Stimulated activated CD4-positive, alpha-beta T cell treated with anti-CD3 and anti-CD28 coated beads, Interleukin-12 subunit alpha, Interleukin-12 subunit beta, amount 100 ng/mL, for 24 hours (primary cell): Measurements from ENCODE around the gene DLX3.

Experiments used
- DNase-seq, 2 experiments: peaks; one replicate each; pipeline ENCODE4 v3.0.0-alpha.2; 2020; ENCODE audit warnings: low read depth in 2 of 2

DLX3 gene

DNA sequence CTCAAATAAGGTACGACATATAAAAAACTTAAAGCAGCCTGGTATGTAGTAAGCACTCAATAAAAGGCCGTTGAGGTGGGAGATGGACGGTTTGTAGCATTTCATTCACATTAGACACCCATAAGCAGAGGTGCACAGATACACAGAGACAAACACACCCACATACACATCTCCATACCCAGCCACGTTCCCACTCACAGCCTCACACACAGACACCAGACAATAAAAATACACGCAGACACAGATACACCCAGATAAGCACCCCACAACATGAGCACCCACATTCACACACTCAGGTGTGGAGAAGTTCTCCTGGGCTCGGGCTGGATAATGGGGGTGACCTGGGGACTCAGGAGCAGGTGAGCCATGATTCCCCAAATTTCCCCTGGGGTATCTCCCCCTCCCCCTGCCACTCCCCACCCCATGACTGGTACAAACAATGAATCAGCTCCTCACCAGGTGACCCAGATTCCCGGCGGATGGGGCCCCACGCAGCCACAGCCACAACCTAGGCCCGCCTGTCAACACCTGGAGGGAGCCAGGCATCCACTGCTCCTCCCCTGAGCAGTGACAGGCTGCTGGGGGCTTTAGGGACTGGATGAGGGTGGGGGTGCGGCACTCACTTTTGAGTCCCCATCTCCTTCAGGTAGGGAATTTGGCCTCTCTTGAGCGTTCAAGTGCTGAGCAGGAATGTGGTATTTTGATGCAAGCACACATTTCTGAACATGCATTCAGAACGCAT, 2.7 kb downstream of the DLX3 start:
- no peak for DNase-seq

DNA sequence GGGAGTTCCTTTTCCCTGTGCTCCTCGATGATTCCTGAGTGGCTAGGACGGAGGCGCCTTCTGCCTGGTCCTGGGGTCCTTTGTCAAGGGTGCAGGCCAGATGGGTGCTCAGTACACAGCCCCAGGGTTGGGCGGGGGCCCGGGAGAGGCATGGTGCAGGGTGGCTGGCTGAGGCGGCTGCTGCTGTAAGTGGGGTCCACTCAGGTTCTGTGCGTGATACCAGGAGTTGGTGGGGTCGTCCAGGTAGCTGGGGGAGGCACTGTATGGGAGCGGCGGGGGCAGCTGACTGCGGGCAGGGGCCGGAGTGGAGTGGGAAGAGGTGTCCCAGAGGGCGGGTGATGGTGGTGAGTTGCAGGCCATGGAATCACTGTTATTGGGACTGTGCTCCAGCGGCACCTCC, 3.6 kb downstream of the DLX3 start:
- DNase-seq = no peak

DNA sequence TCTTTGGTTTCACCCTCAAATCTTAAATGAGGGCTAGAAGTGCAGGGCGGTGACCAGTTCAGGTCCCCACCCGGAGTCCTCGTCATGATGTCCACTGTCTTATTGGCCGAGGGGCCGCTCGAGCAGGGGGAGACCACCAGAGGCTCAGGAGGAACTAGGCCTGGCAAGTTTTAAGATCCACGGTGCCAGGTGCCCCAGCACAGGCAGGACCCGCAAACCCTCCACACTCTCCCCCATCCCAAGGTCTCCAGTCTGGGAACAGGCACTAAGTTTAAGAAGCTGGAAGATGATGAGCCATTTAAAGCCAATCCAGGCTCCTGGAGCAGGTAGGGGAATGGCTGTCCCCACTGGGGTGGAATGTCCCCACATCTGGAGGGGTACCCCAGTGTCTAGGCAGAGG, 4.1 kb downstream of the DLX3 start:
- DNase-seq = no peak

DNA sequence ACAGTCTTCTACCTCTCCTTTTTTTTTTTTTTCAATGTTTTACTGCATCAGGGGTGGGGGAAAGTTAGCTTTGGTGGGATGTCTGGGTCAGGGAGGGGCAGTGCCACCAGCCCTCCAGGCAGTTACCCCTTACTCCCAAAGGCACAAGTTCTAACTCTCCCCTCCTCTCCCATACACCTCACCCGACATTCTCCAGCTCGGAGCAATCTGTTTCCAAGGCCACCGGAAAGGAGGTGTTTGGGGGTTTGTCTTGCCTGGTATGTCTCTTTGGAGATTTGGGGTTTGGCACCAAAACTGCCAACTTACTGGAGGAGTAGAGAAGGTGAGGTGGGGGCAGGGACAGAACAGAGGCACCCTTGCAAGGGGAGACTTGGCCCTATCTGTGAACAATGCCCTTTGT, 4.7 kb downstream of the DLX3 start:
- DNase-seq = no peak

DNA sequence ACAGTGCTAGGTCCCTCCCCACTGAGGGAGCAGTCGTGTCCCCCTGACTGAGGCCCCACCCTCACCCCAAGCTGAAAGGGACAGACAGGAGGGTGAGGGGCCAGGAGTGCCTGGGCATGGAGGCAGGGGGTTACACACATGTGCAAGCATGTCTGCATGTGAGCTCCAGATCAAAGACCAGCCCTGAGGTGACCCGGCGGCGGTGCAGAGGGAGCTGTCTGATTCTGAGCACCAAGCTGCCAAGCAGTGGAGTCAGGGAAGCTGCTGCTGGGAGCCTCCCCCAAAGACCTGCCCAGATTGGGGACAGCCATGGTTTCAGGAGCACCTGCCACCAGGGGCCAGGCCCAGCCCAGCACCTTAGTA, 5.5 kb downstream of the DLX3 start:
- no peak for DNase-seq

DNA sequence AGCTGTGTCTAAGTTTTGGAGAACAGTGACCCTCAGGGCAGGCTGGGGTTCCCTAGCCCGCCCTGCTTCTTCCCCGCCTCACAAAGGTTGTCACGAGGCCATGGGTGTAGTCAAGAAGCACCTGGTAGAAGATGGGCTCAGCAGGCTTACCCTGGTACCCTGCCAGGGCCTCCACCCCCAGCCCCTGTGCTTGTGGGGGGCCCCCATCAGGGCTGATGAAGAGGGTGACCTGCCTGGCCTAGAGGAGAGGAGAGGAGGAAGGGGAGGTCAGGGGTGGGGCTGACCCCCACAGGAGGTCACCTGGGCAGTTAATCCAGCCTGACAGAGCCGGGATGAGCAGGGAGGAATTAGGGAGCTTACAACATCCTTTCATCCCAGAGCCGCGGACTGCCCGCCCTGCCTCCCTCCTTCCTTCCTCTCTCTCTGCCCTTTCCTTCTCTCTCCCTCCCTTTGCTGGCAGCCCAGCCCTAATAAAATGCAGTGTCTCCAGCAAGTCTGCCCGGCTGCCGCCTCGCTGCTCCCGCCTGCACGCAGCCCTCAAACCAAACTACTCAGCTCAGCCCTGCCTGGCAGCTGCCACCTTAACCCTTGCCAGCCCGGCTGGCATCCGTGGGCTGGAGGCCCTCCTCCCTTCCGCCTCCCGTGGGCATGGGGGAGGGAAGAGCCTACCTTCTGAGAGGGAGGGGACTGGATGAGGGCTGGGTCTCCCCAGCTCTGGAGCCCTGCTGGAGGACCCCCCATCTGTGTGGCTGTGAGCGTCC, 7.2 kb downstream of the DLX3 start:
- DNase-seq = no peak

DNA sequence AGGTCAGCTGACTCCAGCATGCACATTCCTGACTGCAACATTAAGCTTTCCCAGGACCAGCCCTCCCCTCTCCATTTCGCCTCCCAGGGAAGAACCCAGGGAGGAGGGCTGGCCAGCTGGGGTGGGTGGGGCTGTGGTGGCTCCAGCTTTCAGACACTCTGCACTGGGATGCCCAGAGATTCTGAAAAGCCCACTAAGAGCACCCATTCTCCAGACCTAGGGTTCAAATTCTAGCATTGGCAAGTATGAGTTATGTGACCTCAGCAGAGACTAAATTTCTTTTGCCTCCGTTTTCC, 7.8 kb downstream of the DLX3 start:
- DNase-seq = no peak

DNA sequence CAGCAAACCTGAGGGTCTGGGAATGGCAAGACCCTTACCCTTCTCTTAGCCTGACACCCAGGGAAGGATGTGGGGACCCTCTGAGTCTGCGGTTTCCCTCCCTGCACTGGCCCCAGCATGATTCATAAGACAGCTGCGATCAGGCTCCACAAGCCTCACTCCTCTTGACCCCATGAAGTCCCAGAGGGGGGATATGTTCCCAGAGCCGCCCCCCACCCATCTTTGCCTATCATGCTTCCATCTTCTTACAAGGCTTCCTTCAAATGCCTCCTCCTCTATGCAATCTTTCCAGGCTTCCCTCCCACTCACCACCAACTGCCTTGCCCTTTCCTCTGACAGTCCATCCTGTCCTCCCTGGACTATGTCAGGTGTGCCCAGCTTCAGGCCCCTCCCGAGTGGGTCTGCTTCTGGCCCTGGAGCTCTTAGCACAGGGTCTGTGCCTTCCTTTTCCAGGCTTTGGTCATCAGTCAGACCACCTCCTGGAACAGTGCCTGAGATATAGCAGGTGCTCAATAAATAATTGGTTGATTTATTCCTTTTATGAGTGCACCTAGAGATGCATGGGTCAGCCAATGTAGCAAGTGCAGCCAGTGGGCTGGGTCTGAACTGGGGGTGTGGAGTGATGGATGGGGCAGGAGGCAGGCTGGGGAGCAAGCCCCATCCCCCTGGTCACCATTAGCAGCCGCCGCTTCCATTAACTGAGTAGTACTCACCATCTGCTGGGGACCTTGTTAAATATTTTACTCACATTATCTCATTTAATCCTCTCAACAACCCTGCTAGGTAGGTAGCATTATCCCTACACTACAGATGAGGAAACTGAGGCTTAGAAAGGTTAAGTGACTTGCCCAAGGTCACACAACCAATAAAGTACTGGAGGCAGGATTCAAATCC, 8.4 kb downstream of the DLX3 start:
- no peak for DNase-seq

DNA sequence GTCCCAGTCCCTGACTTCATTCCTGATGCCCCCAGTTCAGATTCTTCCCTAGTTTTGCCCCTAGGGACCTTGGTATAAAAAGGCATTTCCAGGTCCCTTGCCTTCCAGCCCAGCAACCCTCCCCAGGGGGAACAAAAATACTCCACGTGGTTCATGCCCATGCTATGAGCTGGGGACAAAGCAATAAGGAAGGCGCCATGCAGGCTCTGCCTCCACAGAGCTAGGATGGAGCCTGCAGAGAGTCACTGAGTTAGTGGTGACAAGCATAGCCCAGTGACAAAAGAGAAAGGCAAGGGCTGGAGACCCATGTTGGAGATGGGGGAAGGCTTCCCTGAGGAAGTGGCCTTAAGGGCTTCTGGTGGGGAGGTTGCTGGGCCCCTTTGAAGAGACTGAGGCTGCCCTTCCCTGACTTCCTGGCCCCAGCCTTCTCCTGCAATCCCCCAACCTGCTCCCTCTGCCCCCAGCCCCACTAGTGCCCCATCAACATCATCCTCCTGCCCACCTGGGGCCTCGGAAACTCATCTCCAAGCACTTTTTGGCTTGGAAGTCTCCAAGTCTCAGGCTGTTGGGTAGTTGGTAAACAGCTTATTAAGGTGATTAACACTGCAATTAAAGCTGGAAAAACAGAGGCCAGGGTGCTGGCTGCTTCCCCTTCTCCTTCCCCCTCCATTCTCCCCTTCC, 9.6 kb downstream of the DLX3 start:
- DNase-seq = no peak

DNA sequence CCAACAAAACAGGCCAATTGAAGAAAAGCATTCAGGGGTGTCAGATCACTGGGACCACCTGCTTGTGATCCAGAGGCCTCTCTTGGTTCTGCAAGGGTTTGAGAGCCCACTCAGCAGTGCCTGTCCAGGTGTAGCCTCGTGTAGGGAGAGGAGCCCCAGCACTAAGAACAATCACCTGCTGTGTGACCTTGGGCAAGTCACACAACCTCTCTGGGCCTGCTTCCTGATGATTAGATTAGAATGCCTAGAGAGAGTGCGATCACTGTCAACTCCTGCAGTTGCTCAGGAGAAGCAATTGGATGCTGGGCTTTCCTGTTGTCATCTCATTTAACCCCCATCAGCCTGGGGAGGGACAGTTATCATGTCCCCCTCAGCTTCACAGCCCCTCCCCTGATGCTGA, 10.2 kb downstream of the DLX3 start:
- DNase-seq = no peak

DNA sequence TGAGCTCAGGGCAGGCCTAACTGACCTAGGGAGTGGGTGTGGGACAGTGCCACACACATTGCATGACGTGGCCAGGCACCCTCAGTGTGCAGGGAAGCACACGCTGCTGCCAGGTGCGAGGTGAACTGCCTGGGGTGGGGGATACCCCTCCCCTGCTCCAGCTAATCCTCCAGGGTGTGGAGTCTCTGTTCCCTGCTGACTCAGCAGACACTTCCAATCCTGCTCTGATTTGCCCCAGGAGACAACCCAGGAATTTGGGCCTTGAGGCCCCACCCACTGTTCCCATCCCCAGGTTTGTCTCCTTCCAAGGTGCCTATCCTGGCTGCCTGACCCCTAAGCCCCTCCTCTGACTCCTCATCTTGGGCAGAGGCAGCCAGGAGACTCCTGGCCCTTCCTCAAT, 10.7 kb downstream of the DLX3 start:
- no peak for DNase-seq

DNA sequence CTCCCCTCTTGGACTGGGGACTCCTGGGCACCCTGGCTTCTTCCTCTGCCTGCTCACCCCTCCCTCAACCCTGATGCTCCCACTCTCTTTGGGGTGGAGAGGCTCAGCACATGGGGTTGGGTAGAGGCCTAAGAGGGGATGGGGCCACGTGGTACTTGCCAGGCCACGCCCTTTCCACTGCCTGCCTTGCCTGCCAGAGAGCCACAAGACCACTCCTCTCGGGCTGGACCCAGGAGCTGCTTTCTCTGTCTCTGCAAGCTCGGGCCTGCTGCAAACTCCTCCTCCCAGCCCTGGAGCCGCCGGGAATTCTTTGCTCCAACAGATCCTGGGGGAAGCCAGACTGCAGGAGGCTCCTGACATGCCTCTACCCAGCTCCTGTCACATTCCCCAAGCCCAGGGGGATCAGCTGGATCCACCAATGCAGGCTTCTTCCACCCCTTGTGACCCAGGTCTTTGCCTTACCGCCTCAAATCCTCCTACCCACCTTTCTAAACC, 14.3 kb downstream of the DLX3 start:
- no peak for DNase-seq

DNA sequence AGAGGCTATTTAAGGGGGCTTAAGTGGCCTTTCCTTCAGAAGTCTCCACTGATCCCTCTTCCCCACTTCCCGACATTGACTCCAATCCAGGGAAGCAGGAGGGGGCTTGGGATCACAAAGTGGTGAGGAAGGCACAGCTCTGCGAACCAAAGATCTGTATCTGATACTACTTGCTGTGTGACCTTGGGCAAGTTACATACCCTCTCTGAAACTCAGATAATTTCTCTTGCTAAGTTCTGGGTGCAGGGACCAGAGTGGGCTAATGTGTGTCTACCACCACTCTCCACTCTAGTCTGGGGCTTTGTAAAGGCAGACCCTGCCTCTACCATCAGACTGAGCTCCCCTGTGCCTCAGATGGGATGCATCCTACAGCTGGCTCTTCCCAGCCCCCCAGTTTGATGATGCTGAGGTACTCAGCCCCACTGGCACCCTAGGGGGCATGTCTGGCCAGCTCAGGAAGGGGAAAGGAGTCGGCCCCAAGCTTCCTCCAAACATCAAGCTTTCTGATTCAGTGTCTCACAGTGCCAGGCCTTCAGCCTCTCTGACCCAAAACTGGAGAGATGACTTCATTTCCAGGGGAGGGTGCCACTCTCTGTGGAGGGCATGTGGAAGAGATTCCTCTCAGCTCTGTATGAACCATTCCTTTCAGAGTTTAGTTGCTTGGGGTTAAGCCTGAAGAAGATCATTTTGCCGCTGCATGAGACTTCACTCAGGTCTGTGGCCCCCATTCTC, 15.1 kb downstream of the DLX3 start:
- no peak for DNase-seq

DNA sequence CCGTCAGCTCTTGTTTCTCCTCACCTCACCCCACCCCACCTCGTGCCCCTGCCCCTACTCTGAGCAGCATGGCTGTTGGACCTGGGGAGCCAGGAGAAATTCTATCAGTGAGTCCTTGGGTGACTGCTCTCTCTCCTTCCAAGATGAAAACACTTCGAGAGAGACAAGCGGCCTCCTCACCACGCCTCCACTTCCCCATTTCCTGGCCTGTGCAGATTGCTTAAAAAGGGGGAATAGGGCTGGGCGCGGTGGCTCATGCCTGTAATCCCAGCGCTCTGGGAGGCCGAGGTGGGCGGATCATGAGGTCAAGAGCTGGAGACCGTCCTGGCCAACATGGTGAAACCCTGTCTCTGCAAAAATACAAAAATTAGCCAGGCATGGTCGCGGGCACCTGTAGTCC, 16.5 kb downstream of the DLX3 start:
- no peak for DNase-seq

DNA sequence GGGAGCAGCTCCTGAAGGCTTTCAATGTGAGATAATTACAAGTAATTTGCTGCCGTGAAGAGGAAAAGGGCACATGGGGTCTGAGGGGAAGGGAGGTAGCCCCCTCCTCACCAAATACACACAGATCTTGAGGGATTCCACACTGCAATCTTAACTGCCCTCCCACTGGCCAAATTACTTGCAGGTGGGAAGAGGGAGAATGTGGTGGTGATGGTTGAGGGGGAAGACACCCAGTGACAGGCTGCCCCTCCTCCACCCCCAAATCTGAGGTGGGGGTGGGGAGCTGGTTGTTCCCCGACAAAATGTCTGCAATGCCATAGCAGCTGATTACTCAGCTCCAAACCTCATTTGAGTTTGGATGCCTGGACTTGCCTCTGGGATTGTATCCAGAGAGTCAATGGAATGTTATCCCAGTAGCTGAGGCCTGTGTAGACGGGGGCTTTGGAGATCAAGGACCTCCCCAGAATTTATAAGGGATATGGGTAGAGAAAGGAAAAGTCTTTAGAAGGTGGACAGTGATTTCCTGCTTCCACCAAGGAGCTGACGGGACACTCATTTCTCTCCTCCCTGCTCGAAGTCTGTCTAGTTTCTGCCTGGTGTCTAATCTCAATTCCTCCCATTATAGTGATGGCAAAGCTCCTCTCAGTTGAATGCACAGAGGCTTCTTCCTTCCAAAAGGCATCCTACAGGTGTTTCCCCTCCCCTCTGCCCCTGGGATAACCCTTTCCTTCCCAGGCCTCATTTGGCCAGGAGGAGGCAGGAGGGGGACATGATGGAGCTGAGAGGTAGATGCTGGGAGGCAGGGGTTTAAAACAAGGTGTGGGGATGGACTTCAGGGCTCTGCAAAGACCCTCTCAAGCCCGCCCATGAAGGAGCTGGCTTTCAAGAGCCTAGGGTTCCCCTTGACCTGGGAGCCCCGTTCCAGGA, 17.3 kb downstream of the DLX3 start:
- no peak for DNase-seq

DNA sequence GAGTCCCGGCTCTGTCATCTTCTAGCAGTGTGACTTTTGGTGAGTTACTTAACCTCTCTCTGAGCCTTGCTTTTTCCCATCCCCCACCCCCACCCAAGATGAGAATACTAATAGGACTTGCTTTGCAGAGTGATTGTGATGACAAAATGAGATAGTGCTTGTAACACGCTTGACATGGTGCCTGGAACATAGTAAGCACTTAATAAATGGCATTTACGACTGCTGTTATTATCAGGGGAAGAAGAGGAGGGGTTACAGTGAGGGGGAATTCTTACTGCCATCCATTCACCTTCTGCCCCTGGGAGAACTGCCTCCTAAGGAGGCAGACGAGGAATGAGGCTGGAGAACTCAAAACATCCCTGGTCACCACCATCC, 18.2 kb downstream of the DLX3 start:
- no peak for DNase-seq

DNA sequence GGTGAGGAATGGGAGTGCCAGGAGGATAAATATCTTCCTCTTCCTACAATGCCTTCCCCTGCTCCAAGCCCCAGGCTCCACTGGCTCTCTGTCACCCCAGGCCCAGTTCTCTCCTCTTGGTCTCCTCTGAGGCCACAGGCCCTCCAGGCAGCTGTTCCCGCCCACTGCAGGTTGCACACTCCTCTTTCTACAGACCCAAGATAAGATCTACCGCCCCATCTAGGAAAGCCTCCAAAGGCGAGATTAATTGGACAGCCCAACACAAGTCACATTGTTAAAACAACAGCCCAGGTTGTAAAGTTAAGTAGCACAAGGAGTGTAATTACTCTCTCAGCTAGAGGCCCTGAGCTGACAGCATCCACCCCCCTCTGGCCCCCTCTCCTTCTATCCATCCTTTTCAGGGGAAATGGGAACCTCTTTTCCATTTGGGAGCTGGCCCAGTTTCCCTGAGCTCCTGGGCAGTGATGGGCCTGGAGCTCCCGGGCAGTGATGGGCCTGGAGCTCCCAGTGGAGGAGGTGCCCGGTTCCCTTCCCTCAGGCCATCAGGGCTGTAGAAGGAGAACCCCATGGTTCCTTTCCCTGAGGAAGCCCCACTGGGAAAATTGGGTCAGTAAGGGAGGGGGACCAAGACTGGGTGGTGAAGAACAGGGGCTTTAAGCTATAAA, 18.7 kb downstream of the DLX3 start:
- no peak for DNase-seq

DNA sequence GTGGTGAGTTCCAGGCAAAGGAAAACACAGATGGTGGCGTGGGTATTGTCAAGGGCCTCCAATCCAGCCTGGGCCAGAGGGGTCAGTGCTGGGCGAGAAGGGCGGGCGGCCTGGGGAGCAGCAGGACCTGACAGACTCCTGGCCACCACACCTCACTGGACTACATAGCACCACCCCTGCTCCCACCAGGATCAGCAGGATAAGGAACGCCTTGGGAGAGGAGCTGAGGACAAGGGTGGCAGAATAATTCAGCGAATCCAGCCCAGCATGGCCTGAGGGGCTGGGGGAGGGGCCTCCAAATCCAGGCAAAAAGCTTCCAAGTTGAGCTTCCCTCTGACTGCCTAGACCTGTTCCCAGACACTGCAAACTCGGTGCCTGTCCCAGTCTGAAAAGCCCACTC, 19.5 kb downstream of the DLX3 start:
- no peak for DNase-seq

DNA sequence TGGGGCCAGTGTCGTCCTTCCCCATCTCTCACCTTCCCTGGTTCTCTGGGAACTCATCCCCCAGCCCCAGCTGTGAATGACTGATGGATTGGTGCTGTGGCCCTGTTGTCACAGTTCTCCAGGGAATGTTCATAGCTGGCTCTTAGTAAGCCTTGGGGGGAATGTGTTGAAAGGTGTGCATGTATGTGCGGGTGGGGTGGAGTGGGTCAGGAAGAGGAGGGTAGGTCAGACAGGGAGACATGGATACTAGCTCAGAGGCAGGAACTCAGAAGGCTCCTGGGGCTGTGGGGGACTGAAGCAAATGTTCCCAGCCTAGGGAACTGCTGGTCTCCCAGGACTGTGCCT, 21.8 kb downstream of the DLX3 start:
- DNase-seq = no peak
